Suppressor macrophage (primary cell): Measurements from ENCODE around the gene SPIRE2.

Source experiments
- DNase-seq, 4 experiments: peaks; one replicate each; pipeline ENCODE4 v3.0.0-alpha.2; 2020 to 2022

SPIRE2 gene

GRCh38 chr16:89841275-89841674 lies 13.0 kb downstream of the SPIRE2 start:
- no peak for DNase-seq

GRCh38 chr16:89842471-89843408 lies 14.5 kb downstream of the SPIRE2 start:
- peak in 1 of 4 experiments; percentile 27 for DNase-seq

GRCh38 chr16:89843409-89844350 lies 15.4 kb downstream of the SPIRE2 start:
- DNase-seq: no peak

- DNase-seq: no peak
These were observed 16.6 kb downstream of the SPIRE2 start for GRCh38 chr16:89844739-89845339.

GRCh38 chr16:89845417-89845816 lies 17.1 kb downstream of the SPIRE2 start:
- DNase-seq: no peak

GRCh38 chr16:89847051-89847939 lies 19.0 kb downstream of the SPIRE2 start:
- DNase-seq: no peak

GRCh38 chr16:89847940-89848297 lies 19.6 kb downstream of the SPIRE2 start:
- DNase-seq: no peak

- DNase-seq: no peak
These were observed 20.7 kb downstream of the SPIRE2 start for GRCh38 chr16:89848974-89849373.

GRCh38 chr16:89853306-89853993 lies 25.2 kb downstream of the SPIRE2 start:
- no peak for DNase-seq

GRCh38 chr16:89855301-89855945 lies 27.1 kb downstream of the SPIRE2 start:
- peak in 2 of 4 experiments; percentile 32 to 36 for DNase-seq

- DNase-seq: peak in 2 of 4 experiments; percentile 18 to 27
These were observed 27.7 kb downstream of the SPIRE2 start for GRCh38 chr16:89855986-89856385.

GRCh38 chr16:89858973-89859614 lies 30.8 kb downstream of the SPIRE2 start:
- DNase-seq: no peak

- no peak for DNase-seq
These were observed 31.3 kb downstream of the SPIRE2 start for GRCh38 chr16:89859615-89860007.

- peak; percentile 61 to 86 (median 76) for DNase-seq
These were observed 32.6 kb downstream of the SPIRE2 start for GRCh38 chr16:89860747-89861304.

- peak in 3 of 4 experiments; percentile 20 to 32 (median 28) for DNase-seq
These were observed 33.4 kb downstream of the SPIRE2 start for GRCh38 chr16:89861648-89862047.

- DNase-seq: no peak
These were observed 34.5 kb downstream of the SPIRE2 start for GRCh38 chr16:89862732-89863131.

- peak; percentile 78 to 87 (median 85) for DNase-seq
These were observed 35.7 kb downstream of the SPIRE2 start for GRCh38 chr16:89863741-89864526.

GRCh38 chr16:89864527-89864820 lies 36.2 kb downstream of the SPIRE2 start:
- DNase-seq: peak in 1 of 4 experiments; percentile 25

GRCh38 chr16:89867918-89868317 lies 39.6 kb downstream of the SPIRE2 start:
- no peak for DNase-seq
